C4-2B (cell line): ENCODE results near the gene SMURF1.

Experiments
- H3K27ac ChIP-seq: fragments of 450-650 bp; 2 replicates; pipeline ENCODE4 v1.5.1; 2017
- ZFX ChIP-seq: fragments of 450-650 bp; IDR thresholded peaks from 2 replicates; pipeline ENCODE4 v1.6.1; 2017
- TF ChIP-seq, protein P1 (sequence below): fragments of 450-650 bp; conservative IDR thresholded peaks from 2 replicates; pipeline ENCODE4 v1.5.1; 2017; ENCODE audit warnings: mild to moderate bottlenecking

SMURF1 gene

DNA sequence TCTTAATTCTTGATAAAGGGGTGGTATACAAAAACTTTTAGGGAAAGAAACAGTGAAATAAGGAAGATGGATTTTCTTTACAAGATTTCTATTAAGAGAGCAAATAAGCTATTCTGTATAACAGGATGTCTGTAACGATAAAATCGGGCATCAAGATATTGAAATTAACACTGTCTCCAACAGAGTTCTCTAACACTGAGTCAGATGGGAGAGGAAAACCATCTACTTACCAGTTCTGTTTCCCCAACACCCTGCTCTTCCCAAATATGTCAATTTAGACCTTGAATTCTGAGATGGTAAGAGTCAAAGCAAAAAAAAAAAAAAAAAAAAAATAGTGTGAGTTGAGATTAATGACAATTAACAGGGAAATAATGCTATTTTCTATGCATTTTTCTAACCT, 23.0 kb downstream of the SMURF1 start:
- TF ChIP-seq, protein P1, sequence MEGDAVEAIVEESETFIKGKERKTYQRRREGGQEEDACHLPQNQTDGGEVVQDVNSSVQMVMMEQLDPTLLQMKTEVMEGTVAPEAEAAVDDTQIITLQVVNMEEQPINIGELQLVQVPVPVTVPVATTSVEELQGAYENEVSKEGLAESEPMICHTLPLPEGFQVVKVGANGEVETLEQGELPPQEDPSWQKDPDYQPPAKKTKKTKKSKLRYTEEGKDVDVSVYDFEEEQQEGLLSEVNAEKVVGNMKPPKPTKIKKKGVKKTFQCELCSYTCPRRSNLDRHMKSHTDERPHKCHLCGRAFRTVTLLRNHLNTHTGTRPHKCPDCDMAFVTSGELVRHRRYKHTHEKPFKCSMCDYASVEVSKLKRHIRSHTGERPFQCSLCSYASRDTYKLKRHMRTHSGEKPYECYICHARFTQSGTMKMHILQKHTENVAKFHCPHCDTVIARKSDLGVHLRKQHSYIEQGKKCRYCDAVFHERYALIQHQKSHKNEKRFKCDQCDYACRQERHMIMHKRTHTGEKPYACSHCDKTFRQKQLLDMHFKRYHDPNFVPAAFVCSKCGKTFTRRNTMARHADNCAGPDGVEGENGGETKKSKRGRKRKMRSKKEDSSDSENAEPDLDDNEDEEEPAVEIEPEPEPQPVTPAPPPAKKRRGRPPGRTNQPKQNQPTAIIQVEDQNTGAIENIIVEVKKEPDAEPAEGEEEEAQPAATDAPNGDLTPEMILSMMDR, result no peak
- TF ChIP-seq ZFX, result no peak
- H3K27ac ChIP-seq, result no peak overlapping the region

DNA sequence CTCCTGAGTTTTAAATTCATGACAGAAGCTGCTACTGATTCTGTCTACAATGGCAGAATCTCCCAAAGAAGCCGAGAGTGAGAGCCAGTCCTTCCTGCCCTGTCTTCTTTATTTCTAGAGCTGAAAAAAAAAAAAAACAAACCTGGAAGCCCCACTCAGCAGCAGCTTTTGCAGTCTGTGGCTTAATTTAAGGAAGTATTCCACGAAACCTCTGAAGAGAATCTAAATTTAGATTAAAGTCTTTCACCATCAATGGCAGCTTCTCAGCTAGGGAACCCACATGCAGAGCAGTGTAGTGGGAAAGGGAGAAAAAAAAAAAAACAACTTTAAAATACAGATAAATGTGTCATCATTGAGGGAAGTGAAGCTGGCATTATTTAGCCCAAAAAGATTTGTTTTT, 23.4 kb downstream of the SMURF1 start:
- TF ChIP-seq, protein P1, result no peak
- no peak for TF ChIP-seq ZFX
- H3K27ac ChIP-seq, result no peak overlapping the region

DNA sequence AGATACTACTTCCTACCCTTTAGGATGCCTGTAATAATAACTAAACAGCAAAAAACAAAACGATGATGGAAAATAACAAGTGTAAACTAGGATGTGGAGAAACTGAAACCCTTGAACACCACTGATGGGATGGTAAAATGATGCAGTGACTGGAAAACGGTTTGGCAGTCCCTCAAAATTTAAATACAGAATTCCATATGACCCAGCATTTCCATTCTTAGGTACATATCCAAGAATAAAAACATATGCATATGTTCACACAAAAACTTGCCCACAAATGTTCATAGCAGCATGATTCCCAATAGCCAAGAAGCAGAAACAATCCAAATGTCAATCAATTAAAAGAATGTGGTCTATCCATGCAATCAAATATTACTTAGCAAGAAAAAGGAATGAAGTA, 25.8 kb downstream of the SMURF1 start:
- no peak for TF ChIP-seq ZFX
- TF ChIP-seq, protein P1, result no peak
- H3K27ac ChIP-seq, result no peak overlapping the region

DNA sequence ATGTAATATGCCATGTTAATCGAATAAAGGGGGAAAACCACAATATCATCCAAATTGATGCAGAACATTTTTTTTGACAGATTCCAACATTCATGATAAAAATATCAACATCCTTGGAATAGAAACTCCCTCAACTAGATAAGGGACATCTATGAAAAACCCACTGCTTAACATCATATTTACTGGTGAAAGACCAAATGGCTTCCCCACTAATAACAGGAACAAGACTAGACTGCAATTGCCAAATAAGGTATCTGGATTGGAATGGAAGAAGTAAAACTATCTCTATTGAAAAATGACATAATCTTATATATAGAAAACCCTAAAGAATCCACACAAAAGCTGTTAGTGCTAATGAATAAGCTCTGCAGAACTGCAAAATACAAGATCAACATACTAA, 27.8 kb downstream of the SMURF1 start:
- H3K27ac ChIP-seq, result no peak overlapping the region
- TF ChIP-seq, protein P1, result no peak
- TF ChIP-seq ZFX, result no peak

DNA sequence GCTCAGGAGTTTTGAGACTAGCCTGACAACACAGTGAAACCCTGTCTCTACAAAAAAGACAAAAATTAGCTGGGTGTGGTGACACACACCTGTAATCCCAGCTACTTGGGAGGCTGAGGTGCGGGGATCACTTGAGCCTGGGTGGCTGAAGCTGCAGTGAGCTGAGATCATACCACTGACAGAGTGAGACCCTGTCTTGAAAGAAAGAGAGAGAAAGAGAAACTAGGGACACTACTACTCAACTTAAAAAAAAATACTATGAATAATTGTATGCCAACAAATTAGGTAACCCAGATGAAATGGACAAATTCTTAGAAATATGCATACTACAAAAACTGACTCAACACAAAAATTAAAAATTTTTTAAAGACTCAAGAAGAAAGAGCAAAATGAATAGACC, 28.5 kb downstream of the SMURF1 start:
- no peak for TF ChIP-seq ZFX
- TF ChIP-seq, protein P1, result no peak
- no peak overlapping the region for H3K27ac ChIP-seq

DNA sequence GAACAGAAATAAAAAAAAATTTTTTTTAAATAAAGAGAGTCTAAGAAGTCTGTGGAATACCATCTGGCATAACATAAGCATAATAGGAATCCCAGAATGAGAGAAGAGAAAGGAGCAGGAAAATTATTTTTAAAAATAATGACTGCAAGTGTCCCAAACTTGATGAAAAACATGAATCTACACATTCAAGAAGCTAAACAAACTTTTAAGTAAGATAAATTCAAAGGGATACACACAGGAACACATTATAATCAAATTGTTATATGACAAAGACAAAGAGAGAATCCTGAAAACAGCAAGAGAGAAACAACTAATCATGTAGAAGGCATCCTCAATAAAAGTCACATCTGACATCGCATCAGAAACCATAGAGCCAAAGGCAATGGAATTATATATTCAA, 30.9 kb downstream of the SMURF1 start:
- TF ChIP-seq, protein P1, result no peak
- TF ChIP-seq ZFX, result no peak
- no peak overlapping the region for H3K27ac ChIP-seq

DNA sequence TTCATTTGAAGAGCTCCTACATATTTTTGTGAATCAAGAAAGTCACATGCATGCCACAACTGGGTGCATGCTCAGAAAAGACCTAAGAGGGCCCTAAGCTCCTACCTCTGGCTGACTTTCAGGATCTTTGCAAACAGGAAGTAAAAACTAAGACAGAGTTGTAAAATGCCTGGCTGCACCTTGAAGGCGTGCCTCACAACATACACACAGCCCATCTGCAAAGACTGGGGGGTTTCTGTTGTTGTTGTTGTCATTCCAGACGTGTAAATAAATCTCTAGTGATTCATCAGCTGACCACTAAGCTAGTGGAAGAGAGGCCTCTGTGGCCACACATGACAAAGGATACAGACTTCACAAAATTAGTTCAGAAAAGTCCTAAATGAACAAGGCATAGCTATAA, 31.8 kb downstream of the SMURF1 start:
- H3K27ac ChIP-seq, result peak overlapping the region; percentile 33; the same call in 1 of the 2 replicates

More for the DNA sequence above, 31.8 kb downstream of the SMURF1 start:
- TF ChIP-seq, protein P1, result no peak
- no peak for TF ChIP-seq ZFX
